DMS153 treated with DMSO at 0.1 percent for 48 hours (cell line): ENCODE measurements around the gene UFC1.
A peak's percentile ranks its signal among the peaks of the same experiment; 100 is the strongest.

ENCODE experiments used
- DNase-seq: peaks from one replicate; lab custom pipeline; 2025; ENCODE audit not compliant: unreplicated experiment; lab: John Stamatoyannopoulos, UW

Gene UFC1

GRCh38 chr1:161168906-161169305, 15.1 kb downstream of the UFC1 start:
- DNase-seq: no peak

DNA sequence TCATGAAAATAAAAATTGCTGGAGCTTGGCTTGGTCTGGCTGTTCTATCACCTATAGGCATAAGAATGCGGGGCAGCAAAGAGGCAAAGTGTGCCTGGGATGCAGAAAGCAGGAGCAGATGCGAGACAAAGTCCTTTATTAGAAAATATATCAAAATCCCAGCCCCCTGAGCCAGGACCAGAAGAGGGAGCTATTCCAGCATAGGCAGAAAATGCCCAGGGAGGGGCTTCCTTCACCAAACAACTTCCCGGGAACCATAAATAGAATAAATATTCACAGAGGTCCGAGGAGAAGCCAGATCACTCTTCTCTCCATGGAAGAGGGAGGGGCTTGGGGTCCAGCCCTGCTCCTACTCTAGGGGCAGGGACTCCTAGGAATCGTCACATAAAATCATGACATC, 17.4 kb downstream of the UFC1 start:
- no peak for DNase-seq

DNA sequence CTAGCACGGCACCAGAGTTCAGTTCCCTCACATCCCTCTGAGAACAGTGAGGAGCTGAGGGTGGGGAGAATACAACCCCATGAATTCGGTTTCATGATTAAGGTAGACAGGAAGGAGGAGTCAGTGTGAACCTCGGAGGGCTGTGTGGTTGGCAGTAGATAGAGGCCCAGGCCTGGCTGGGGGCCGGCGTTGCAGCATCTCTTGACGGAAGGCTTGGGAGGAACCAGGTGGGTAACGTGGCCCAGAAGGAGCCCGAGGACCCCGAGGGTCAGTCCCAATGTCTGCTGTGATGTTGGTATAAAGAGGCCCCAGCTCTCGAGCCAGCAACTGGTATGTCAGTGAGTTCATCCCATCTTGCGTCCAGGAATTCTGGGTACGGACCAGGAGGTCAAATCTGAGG, 17.9 kb downstream of the UFC1 start:
- no peak for DNase-seq

GRCh38 chr1:161172349-161172748, 18.6 kb downstream of the UFC1 start:
- DNase-seq: no peak

DNA sequence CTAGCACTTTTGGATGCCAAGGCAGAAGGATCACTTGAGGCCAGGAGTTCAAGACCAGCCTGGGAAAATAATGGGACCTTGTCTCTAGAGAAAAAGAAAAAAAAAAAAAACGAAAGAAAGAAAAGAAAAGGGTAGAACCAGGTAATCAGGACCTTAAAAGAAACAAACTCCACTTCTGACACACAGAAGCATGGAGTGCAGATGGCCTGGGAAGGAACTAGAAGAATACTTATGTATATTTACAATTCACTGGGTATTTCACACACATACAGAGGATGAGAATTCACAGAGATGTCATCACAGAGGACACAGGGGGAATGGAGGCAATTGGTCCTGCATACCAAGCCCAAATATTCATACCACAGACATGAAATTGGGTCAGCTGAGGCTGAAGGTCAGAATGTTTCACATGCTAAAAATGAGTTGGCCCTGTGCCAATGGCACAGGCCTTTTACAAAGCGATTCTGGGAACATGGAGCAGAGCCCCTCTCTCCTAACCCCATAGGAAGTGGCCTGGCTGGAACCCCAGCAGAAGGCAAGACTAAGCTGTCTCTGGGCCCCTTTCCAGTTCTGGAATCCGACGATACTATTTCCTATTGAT, 19.1 kb downstream of the UFC1 start:
- DNase-seq: no peak

GRCh38 chr1:161173711-161174110, 19.9 kb downstream of the UFC1 start:
- no peak for DNase-seq

DNA sequence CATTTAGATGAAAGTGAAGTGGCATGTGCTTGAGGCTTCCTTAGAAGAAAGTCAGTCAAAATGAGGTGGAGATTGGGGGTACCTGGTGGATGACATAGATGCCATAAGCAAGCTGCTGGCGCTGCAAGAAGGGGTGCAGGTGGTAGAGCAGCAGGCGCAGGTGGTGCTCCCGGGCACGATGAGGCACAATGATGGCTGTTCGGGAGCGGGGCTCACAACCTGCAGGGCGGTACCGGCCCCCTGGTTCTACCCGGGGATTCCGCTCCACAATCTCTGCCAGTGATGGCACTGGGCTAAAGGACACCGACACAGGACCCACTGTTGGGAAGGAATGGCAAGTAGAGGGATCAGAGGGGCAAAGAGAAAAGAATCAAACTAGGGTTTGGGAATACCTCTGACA, 21.1 kb downstream of the UFC1 start:
- no peak for DNase-seq

DNA sequence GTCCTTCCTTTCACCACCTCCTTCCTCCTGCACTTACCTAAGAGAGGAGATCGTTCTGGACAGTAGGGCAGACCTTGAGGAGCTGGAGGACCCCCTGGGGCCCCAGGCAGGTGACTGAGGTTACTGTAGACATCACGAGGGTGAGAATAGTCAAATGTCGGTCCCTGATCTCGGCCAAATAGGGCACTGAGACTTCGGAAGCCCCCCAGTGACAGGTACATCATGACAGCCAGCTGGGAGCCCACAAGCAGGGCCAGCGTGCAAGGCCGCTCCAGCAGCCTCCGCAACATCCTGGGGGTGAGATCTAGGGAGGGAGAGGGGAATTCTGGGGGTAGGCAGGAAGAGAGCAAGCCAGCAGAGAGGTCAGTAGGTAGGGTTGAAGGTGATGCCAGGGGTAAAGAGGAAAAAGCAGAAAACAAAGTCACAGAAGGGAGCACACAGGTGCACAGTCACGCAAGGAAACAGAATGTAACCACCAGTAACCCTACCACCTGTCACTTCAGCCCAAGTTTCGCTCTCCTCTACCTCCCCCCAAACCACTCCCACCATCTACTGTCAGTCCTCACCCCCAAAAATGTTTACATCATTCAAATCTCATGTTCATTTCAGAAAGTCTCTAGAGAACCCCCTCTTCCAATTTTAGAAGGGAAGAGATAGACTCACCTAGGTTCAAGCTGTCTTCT, 22.1 kb downstream of the UFC1 start:
- no peak for DNase-seq

- DNase-seq: no peak
Observed at GRCh38 chr1:161176468-161177111, 22.8 kb downstream of the UFC1 start.

GRCh38 chr1:161177112-161177935, 23.5 kb downstream of the UFC1 start, which contains the start of gene B4GALT3:
TSS of gene B4GALT3 (minus strand) at chr1:161177507. CDS start at chr1:161176060, 1,447 bp downstream.
- DNase-seq: peak; percentile 97

DNA sequence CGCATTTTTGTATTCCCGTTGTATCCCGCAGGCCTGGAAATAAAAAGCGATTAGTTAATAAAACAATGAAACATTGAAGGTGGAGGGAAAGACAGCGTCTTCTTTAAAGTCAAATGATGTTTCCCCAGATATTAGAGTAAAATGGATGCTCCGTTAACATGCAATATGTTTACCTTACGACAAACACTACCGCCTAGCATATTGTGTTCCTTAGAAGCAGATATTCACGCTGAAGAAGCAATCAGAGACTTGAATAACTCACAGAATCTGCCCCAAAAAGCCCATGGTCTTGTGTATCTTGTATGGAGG, 24.1 kb downstream of the UFC1 start:
- DNase-seq: no peak

DNA sequence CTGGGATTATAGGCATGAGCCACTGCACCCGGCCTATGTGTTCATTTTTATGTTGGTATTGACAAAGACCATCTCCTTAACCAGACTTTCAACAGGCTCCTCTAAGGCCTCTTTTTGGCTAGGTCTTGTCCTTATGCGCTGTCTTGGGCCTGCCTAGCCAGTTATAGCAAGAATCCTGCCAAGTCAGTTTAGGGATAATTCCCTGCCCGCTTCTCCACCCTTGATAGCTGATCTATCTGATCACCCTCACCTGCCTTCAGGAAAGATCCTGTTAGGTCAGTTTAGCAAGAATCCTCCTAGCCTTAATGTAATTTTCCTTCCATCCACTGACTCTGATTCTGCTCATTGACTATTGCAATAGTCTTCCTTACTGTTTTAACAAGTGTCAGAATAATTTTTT, 25.9 kb downstream of the UFC1 start:
- no peak for DNase-seq

- no peak for DNase-seq
Observed at GRCh38 chr1:161180639-161181038, 26.9 kb downstream of the UFC1 start.

GRCh38 chr1:161182214-161182613, 28.4 kb downstream of the UFC1 start:
- DNase-seq: no peak

GRCh38 chr1:161185282-161185682, 31.5 kb downstream of the UFC1 start:
- DNase-seq: no peak

- DNase-seq: no peak
Observed at GRCh38 chr1:161185732-161186311, 32.0 kb downstream of the UFC1 start.

DNA sequence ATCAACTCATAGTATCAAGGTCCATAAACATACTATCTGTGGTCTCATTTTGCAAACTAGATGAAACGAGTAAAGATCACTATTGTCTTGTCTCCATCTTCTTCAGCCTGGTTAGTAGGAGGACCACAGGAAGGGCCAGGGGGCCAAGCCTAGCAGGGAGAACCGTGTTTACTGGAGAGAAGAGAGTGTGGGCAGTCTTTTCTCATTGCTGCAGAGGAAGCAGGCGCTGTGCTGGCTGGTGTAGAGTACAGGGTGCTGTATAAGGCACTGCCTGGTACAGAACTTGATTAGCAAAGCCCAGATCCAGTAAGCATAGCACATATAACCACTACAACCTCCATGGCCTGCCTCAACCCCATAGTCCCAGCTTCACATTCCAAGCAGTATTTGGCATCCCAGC, 33.5 kb downstream of the UFC1 start:
- no peak for DNase-seq

DNA sequence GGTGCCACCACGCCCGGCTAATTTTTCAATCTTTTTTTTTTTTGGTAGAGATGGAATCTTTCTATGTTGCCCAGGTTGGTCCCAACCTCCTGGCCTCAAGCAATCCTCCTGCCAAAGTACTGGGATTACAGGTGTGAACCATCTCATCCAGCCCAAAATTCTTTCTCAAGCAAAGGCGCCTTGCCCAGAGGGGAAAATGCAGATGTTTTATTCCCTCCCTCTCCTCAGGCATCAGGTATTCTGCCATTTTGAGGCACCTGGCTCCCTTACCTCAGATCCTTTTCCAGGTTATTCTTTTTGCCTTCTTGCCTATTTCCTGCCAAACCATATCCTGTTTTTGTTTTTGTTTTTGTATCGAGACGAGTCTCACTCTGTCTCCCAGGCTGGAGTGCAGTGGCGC, 34.6 kb downstream of the UFC1 start:
- DNase-seq: no peak

- DNase-seq: no peak
Observed at GRCh38 chr1:161189036-161189435, 35.3 kb downstream of the UFC1 start.

- no peak for DNase-seq
Observed at GRCh38 chr1:161190962-161191521, 37.3 kb downstream of the UFC1 start.

- no peak for DNase-seq
Observed at GRCh38 chr1:161191971-161192370, 38.2 kb downstream of the UFC1 start.
